ENCODE data around the gene DHX16.
"Not testable (repeated sequence)": the region's sequence is repeated elsewhere in the genome, so short reads cannot be mapped to it uniquely, and the experiment has no call there.

Gene DHX16

DNA sequence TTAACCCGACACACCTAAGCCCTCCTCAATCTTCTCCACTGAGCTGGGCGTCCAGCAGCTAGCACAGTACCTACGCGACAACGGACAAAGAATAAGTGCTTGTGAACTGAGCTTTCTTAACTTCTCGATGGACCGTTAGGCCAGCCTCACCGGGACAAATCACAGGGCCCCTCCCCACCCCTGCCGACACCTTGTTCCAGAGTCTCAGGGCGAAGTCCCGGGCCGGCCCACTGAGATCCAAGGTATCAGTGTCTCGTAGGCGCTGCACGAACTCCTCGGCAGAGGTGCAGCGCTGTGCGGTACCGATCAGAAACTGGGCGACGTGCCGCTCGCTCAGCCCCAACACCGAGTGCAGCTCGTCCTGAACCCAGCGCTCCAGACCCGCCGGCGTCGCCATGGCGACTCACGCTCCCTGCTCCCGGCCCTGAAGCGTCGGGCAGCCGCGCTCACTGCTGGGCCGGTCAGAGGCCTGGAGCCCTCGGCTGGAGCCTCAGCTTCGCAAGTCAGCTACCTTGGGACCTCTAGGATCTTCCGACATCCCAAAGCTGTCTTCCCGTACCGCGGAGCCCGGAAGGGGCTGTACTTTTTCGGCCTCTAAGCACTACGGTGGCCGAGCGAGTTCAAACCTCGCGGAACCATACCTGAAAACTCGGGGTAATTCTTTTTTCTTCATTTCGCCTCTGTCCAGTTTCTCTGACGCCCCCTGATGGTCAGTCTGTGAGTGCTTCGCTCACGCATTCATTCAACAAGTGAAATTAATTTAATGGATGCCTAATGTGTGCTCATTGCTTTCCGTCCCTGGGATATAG lies at the start of gene DHX16:
TSS of gene DHX16 (minus strand) at position 562 of the 809 bp plus-strand sequence. CDS start at position 397, 165 bp downstream.
- DNase-seq, result peak; percentile 96

DNA sequence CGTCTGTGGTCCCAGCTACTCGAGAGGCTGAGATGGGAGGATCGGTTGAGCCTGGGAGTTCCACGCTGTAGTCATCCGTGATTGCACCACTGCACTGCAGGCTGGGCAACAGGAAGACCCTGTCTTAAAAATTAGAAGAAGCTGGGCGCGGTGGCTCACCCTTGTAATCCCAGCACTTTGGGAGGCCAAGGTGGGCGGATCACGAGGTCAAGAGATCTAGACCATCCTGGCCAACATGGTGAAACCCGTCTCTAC lies 49.1 kb upstream of the DHX16 start:
- not testable (repeated sequence) for DNase-seq

- peak; percentile 92 for DNase-seq
Measured at GRCh38 chr6:30721198-30722024, 48.6 kb upstream of the DHX16 start.

GRCh38 chr6:30720738-30721197 lies 48.0 kb upstream of the DHX16 start:
- peak; percentile 34 for DNase-seq

GRCh38 chr6:30719791-30720737 lies 47.3 kb upstream of the DHX16 start, which contains the start of gene TUBB:
Gene TUBB, plus strand, starts transcription at chr6:30720352. Its CDS starts 155 bp downstream, at chr6:30720507.
- peak; percentile 97 for DNase-seq

- DNase-seq, result no peak
Measured at GRCh38 chr6:30719356-30719755, 46.5 kb upstream of the DHX16 start.

GRCh38 chr6:30717845-30718720 lies 45.3 kb upstream of the DHX16 start:
- not testable (repeated sequence) for DNase-seq

- DNase-seq, result peak; percentile 100
Measured at GRCh38 chr6:30717129-30717844, 44.5 kb upstream of the DHX16 start, which contains the start of gene MDC1. Gene MDC1, minus strand, starts transcription at chr6:30717281. Its CDS starts 2,106 bp downstream, at chr6:30715175.

GRCh38 chr6:30716879-30717128 lies 44.0 kb upstream of the DHX16 start:
- DNase-seq, result no peak

DNA sequence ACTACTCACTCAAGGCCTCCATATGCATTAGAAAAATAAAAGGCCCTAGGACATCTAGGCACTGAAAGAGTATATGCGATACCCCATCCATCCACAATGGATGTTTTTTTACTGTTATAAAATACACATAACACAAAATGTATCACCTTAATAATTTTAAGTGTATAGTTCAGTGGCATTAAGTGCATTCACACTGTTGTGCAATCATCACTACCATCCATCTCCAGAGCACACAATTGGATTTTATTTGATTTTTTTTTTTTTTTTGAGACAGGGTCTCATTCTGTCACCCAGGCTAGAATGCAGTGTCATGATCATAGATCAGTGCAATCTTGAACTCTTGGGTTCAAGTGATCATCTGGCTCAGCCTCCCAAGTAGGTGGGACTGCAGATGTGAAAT lies 41.5 kb upstream of the DHX16 start:
- no peak for DNase-seq

DNA sequence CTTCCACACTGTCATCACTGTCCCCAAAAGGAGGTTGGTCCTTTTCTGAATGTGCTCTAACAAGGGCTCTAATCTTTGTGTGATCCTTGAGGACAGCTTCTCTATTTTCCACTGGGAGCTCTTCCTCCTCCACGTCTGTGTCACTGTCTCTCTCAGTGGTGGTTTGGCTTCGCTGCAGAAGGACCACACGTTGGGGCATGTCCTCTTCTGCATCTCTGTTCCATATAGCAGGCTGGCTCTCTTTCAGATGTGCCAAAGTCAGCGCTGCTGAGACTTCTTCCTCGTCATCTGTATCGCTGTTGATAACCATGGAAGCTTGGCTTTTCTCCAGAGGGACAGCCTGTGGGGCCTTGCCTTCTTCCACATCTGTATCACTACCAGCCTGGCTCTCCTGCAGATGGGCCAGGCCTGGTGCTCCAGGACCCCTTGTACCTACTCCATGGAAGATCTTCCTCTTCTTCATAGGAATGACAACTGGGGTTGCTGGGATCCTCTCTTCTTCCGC lies 39.7 kb upstream of the DHX16 start:
- DNase-seq, result no peak

DNA sequence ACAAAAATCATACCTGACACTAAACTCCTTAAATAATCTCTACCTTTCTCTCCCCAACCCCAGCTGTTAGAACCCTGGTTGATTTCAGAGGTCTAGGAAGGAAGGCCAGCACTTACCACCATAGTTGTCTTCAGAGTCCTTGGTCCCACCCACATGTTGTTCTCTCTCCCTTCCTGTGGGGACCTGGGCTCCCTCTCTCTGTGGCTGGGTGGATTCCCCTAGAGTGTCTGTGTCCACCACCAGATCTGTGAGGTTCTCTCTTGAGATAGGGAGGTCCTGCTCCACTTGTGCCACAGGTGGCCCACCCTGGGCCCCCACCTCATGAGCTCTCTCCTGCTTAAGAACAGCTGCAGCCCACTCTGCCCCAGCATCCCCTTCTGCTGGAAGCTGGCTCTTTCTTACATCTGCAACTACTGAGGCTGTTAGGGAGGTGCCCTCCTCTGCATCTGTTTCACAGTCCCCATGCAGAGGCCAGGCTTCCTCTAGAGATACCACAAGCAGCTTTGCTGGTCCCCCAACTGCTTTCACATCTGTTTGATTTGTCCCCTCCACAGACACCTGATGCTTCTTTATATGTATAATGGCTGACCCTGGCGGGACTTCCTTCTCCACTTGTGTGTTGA lies 39.1 kb upstream of the DHX16 start:
- DNase-seq, result no peak

GRCh38 chr6:30709101-30709868 lies 36.5 kb upstream of the DHX16 start:
- DNase-seq, result no peak

GRCh38 chr6:30707281-30707850 lies 34.6 kb upstream of the DHX16 start:
- DNase-seq, result no peak

DNA sequence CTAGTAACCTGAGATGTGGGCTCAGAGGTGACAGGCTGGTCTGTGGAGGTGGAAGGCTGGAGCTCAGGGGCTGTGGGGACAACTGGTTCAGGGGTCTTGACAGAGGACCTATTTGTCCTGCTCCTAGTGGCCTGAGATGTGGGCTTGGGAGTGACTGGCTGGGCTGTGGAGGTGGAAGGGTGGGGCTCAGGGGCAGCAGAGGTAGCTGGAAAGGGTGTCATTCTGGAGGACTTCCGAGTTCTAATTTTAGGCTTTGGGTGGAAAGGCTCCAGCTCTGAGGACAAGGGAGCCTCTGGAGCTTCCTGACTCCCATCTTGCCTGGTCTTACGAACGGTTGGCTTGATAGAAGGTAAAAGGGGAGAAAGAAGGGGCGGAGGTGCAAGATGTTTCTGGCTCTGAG lies 32.8 kb upstream of the DHX16 start:
- no peak for DNase-seq

- DNase-seq, result no peak
Measured at GRCh38 chr6:30703821-30704220, 31.0 kb upstream of the DHX16 start.

- DNase-seq, result no peak
Measured at GRCh38 chr6:30703011-30703410, 30.2 kb upstream of the DHX16 start.

GRCh38 chr6:30700340-30700739 lies 27.5 kb upstream of the DHX16 start:
- no peak for DNase-seq

GRCh38 chr6:30696432-30696831 lies 23.6 kb upstream of the DHX16 start:
- DNase-seq, result no peak
